K562 (cell line): Measurements from ENCODE around the gene MYADM. TPM values are rescaled to one million over a fixed set of nuclear protein-coding genes. Genes with fewer than 3 reads are reported as not detected.
A peak's percentile ranks its signal among the peaks of the same experiment; 100 is the strongest.

Source experiments
- ATAC-seq: fragments of 200-7000 bp; cut with Tn5 transposase; 3 replicates; pipeline ENCODE4 v1.9.1; 2020; ENCODE audit warnings: moderate library complexity
- BruUV-seq: library from RNA; stranded (reverse); fragments of 400-500 nt; replicated peaks from 2 replicates; lab custom pipeline; 2021; lab: Mats Ljungman, UMichigan
- CTCF ChIA-PET: fragments of 300-600 bp; formaldehyde crosslinking; extraction: SDS; loops from one replicate; lab custom pipeline; 2021; ENCODE audit warnings: low intra/inter-chr PET ratio; lab: Yijun Ruan, JAX
- POLR2A ChIA-PET: fragments of 300-600, 350-650 bp; sonication (Branson Sonifier 250); formaldehyde crosslinking; extraction: SDS; loops from one replicate; lab custom pipeline; 2021; ENCODE audit warnings: antibody characterized with exemption, inconsistent platforms; lab: Yijun Ruan, JAX
- DNase-seq, 4 experiments: peaks; one replicate each; pipeline versions ENCODE4 v3.0.0 to v3.0.0-alpha.2; 2011 to 2018; ENCODE audit warnings: low spot score in 3 of 4, mixed read lengths in 3 of 4; ENCODE audit errors: extremely low read depth in 1 of 4
- FAIRE-seq: peaks from 2 replicates; lab custom pipeline; 2011; peaks lifted over from hg19 to GRCh38; lab: Jason Lieb, UNC
- H2AFZ ChIP-seq: 2 replicates; pipeline ENCODE4 v1.6.0; 2011; ENCODE audit warnings: low read depth, low read length, control low read depth, inconsistent platforms
- H3K27ac ChIP-seq: fragments of 200-600 bp; 3 replicates; pipeline ENCODE4 v1.8.0; 2011; ENCODE audit warnings: low read depth, mild to moderate bottlenecking, control low read depth, inconsistent platforms, low read length, moderate library complexity, mixed read lengths; ENCODE audit errors: extremely low read depth
- H3K27me3 ChIP-seq, 2 experiments: fragments of 300-600 bp in 1 of 2; 2 replicates in 1 of 2; 3 replicates in 1 of 2; pipeline versions ENCODE4 v1.6.0 to v1.8.0; 2011; ENCODE audit warnings: inconsistent platforms in 2 of 2, low read length in 2 of 2, mild to moderate bottlenecking in 1 of 2, mixed read lengths in 1 of 2, moderate library complexity in 1 of 2; ENCODE audit not compliant: control insufficient read depth in 2 of 2, insufficient read depth in 2 of 2
- H3K36me3 ChIP-seq: fragments of 300-600 bp; 3 replicates; pipeline ENCODE4 v1.8.0; 2011; ENCODE audit warnings: mild to moderate bottlenecking, low read length, inconsistent platforms; ENCODE audit not compliant: control insufficient read depth, insufficient read depth
- H3K4me1 ChIP-seq, 2 experiments: fragments of 200-600 bp in 1 of 2; replicated peaks in 1 of 2; 2 replicates in 1 of 2; 3 replicates in 1 of 2; pipeline versions ENCODE4 v1.5.1 to v1.8.0; 2011; ENCODE audit warnings: inconsistent platforms in 2 of 2, low read length in 2 of 2, mild to moderate bottlenecking in 1 of 2, mixed read lengths in 1 of 2, moderate library complexity in 1 of 2; ENCODE audit not compliant: control insufficient read depth in 2 of 2, insufficient read depth in 2 of 2
- H3K4me2 ChIP-seq: 2 replicates; pipeline ENCODE4 v1.6.1; 2011; ENCODE audit warnings: low read length, control low read depth, inconsistent platforms, mixed read lengths; ENCODE audit not compliant: insufficient read depth
- H3K4me3 ChIP-seq: fragments of 200-600 bp; sonication (generic), shearing (Covaris generic); 2 replicates; pipeline ENCODE4 v1.5.1; 2016; ENCODE audit warnings: control low read depth, inconsistent platforms
- H3K79me2 ChIP-seq: fragments of 200-600 bp; 3 replicates; pipeline ENCODE4 v1.8.0; 2011; ENCODE audit warnings: low read length, inconsistent platforms; ENCODE audit not compliant: control insufficient read depth, insufficient read depth
- H3K9ac ChIP-seq, 2 experiments: 2 replicates each; pipeline versions ENCODE4 v1.6.0 to v1.6.1; 2011; ENCODE audit warnings: low read depth in 2 of 2, low read length in 2 of 2, control low read depth in 1 of 2, inconsistent platforms in 1 of 2, mild to moderate bottlenecking in 1 of 2, mixed read lengths in 1 of 2; ENCODE audit not compliant: insufficient read depth in 1 of 2
- H3K9me1 ChIP-seq: one replicate; pipeline ENCODE4 v1.6.0; 2011; ENCODE audit warnings: inconsistent platforms, mild to moderate bottlenecking, low read length, moderate library complexity; ENCODE audit not compliant: control insufficient read depth, insufficient read depth
- H3K9me3 ChIP-seq: replicated peaks from 2 replicates; pipeline ENCODE4 v1.5.1; 2011; ENCODE audit warnings: low read depth, low read length, inconsistent platforms; ENCODE audit not compliant: control insufficient read depth, insufficient read depth
- H4K20me1 ChIP-seq: replicated peaks from 2 replicates; pipeline ENCODE4 v1.6.1; 2011; ENCODE audit warnings: low read length, inconsistent platforms, mixed read lengths; ENCODE audit not compliant: control insufficient read depth, insufficient read depth
- CREM ChIP-seq: IDR thresholded peaks from 2 replicates; pipeline ENCODE4 v1.6.1; 2014; ENCODE audit warnings: antibody characterized with exemption, low read depth
- FOXK2 ChIP-seq, 2 experiments: fragments of 450-650 bp; IDR thresholded peaks in 1 of 2; conservative IDR thresholded peaks in 1 of 2; 2 replicates each; pipeline ENCODE4 v1.6.1; 2016; ENCODE audit warnings: low read depth in 2 of 2, mild to moderate bottlenecking in 1 of 2
- GTF2F1 ChIP-seq: IDR thresholded peaks from 2 replicates; pipeline ENCODE4 v1.6.1; 2011; ENCODE audit warnings: low read depth, low read length, improper control_type of control experiment
- IFI16 ChIP-seq: fragments of 250-450 bp; sonication (Bioruptor Pico); IDR thresholded peaks from 2 replicates; pipeline ENCODE4 v2.1.2; 2022; ENCODE audit warnings: mild to moderate bottlenecking, inconsistent platforms
- KDM5B ChIP-seq: fragments of 200-600 bp; sonication (generic); IDR thresholded peaks from 2 replicates; pipeline ENCODE4 v1.6.1; 2012; ENCODE audit warnings: low read depth, mild to moderate bottlenecking, moderate library complexity, low read length, control low read depth, inconsistent platforms; ENCODE audit not compliant: insufficient replicate concordance
- NCOA2 ChIP-seq, 2 experiments: fragments of 450-650 bp; IDR thresholded peaks; 2 replicates each; pipeline ENCODE4 v1.6.1; 2018; ENCODE audit warnings: mild to moderate bottlenecking in 2 of 2, moderate library complexity in 1 of 2; ENCODE audit not compliant: partially characterized antibody in 2 of 2
- POLR2A ChIP-seq: fragments of 450-650 bp; conservative IDR thresholded peaks from 2 replicates; pipeline ENCODE4 v1.6.1; 2016
- POLR2AphosphoS5 ChIP-seq: IDR thresholded peaks from 2 replicates; pipeline ENCODE4 v1.6.1; 2011; ENCODE audit warnings: mild to moderate bottlenecking, low read depth, low read length, moderate library complexity; ENCODE audit not compliant: control insufficient read depth, insufficient read depth
- POLR2B ChIP-seq: fragments of 450-650 bp; IDR thresholded peaks from 2 replicates; pipeline ENCODE4 v1.6.1; 2018; ENCODE audit warnings: low read depth; ENCODE audit not compliant: partially characterized antibody
- SPI1 ChIP-seq: IDR thresholded peaks from 2 replicates; pipeline ENCODE4 v1.6.1; 2011; ENCODE audit warnings: low read depth, low read length, control low read depth, borderline replicate concordance
- SUPT5H ChIP-seq: fragments of 450-650 bp; IDR thresholded peaks from 2 replicates; pipeline ENCODE4 v1.6.1; 2016
- ZNF766 ChIP-seq: fragments of 200-800 bp; sonication (Bioruptor generic); conservative IDR thresholded peaks from 2 replicates; pipeline ENCODE4 v1.6.1; 2016; ENCODE audit warnings: missing genetic modification characterization, missing compliant biosample characterization
- WGBS: fragments of 100-300 bp; shearing (Covaris generic); methylation state at CpG from one replicate; pipeline ENCODE4 v1.1.6; 2016; ENCODE audit warnings: low coverage, mixed read lengths; ENCODE audit not compliant: insufficient coverage; ENCODE audit errors: missing lambda C conversion rate; 5-methylcytosine and 5-hydroxymethylcytosine counted together
- in situ Hi-C: fragments of 300-500 bp; cut with MboI; formaldehyde crosslinking; loops from 4 replicates; pipeline ENCODE4 v1.15.0; 2018; ENCODE audit warnings: inconsistent platforms, mixed read lengths
- intact Hi-C: fragments of 100-400 bp; cut with micrococcal nuclease; formaldehyde crosslinking; loops from 2 replicates; pipeline ENCODE4 v1.14.2; 2022
- polyA plus RNA-seq, 8 experiments: library from polyadenylated mRNA; depleted of rRNA in 4 of 8; stranded (reverse) in 5 of 8; unstranded in 3 of 8; fragments of >200 nt; fragmentation: Nextera tagmentation in 2 of 8; fragmentation: Illumina TruSeq in 1 of 8; extraction: Ambion mirVana in 2 of 8; extraction: Trizol in 1 of 8; gene quantifications; 2 replicates each; pipeline versions ENCODE4 v1.2.1 to v1.2.3, GENCODE V29; 2011 to 2014; ENCODE audit warnings: inconsistent platforms in 1 of 8, missing spikeins in 1 of 8
- total RNA-seq, 7 experiments: library from RNA; depleted of rRNA in 6 of 7; stranded (reverse); fragments of >200 nt in 6 of 7; fragmentation: Illumina TruSeq in 2 of 7; extraction: Trizol in 2 of 7; gene quantifications; 2 replicates each; pipeline versions ENCODE4 v1.2.1 to v1.2.3, GENCODE V29; 2011 to 2021; ENCODE audit warnings: low replicate concordance in 1 of 7
- TF ChIP-seq, protein P1 (sequence below): fragments of 450-650 bp; IDR thresholded peaks from 2 replicates; pipeline ENCODE4 v1.7.1; 2018; ENCODE audit warnings: mild to moderate bottlenecking, low read depth; ENCODE audit not compliant: partially characterized antibody

The MYADM gene
- total and polyA plus RNA-seq, 9 of the 15 experiments (the other 6 are each of a cell fraction or from before 2014, with no cell fraction given), result 4.5 to 70.3 (median 14.4) TPM

DNA sequence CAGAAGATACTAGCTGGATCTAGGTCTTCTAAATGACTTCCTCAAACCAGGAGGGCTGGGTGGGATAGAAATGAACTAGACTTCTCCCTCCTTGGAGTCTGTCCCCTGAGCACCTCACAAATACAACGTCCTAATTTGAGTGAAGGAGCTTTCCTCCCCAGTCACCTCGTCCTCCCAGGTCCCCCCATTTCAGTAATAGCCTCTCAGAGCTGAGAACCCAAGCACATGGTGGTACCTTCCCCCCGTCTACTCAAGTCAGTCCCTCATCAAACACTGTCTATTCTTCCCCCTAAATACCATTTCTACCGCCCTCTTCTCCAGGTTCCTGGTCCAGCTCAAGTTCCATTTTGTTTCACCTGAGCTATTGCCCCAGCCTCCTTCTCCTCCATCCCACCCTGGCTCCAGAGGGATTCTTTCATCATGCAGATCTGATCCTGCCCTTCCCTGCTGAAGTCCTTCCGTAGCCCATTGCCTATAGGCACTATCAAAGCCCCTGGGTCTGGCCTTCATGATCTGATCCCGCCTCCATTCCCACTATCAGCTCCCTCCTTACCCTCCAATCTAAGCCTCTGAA is 9.1 kb downstream of the MYADM start:
- peaks cover 0 to 39% of the 10 kb centered on the region in 2 experiments; a peak in 3 of 5 replicates for H3K4me1 ChIP-seq
- in situ Hi-C loops (no loop called here), intact Hi-C loops (no loop called here)

More for the DNA sequence above, 9.1 kb downstream of the MYADM start:
- Histone ChIP-seq H3K36me3 (peaks cover 34% of the 10 kb centered on the region; the same call in 2 of the 3 replicates), H3K9ac (no peak overlapping the region), H4K20me1 (0 out of 2 replicates have a peak, but pooled peaks cover 5% of the 10 kb centered on the region), H3K9me3 (no peaks in the 10 kb centered on the region), H3K9me1 (no peaks in the 10 kb centered on the region), H3K79me2 (peaks cover 19% of the 10 kb centered on the region), H3K27ac (no peak overlapping the region), H2AFZ (no peak overlapping the region), H3K4me3 (no peak overlapping the region), H3K4me2 (no peak overlapping the region), H3K27me3 (no peaks in the 10 kb centered on the region)
- TF ChIP-seq, protein P1, sequence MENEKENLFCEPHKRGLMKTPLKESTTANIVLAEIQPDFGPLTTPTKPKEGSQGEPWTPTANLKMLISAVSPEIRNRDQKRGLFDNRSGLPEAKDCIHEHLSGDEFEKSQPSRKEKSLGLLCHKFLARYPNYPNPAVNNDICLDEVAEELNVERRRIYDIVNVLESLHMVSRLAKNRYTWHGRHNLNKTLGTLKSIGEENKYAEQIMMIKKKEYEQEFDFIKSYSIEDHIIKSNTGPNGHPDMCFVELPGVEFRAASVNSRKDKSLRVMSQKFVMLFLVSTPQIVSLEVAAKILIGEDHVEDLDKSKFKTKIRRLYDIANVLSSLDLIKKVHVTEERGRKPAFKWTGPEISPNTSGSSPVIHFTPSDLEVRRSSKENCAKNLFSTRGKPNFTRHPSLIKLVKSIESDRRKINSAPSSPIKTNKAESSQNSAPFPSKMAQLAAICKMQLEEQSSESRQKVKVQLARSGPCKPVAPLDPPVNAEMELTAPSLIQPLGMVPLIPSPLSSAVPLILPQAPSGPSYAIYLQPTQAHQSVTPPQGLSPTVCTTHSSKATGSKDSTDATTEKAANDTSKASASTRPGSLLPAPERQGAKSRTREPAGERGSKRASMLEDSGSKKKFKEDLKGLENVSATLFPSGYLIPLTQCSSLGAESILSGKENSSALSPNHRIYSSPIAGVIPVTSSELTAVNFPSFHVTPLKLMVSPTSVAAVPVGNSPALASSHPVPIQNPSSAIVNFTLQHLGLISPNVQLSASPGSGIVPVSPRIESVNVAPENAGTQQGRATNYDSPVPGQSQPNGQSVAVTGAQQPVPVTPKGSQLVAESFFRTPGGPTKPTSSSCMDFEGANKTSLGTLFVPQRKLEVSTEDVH, result peak; percentile 30
- TF ChIP-seq CREM (no peak), POLR2B (peak; percentile 66), POLR2A (peak; percentile 66), IFI16 (CRISPR knock-in tag) (no peak), ZNF766 (CRISPR knock-in tag) (0 out of 2 replicates have a peak, but pooled peaks have one; percentile 26), FOXK2 (conservative IDR thresholded peaks at IDR 0.05 in 1 of 2, IDR thresholded peaks at IDR 0.05 in 1 of 2; ENCODE audit: low read depth in 2 of 2) (no peak), POLR2AphosphoS5 (peak; percentile 43; the same call in 1 of the 2 replicates), GTF2F1 (no peak), SUPT5H (peak; percentile 62; the same call in 1 of the 2 replicates), SPI1 (peak; percentile 24; the same call in 1 of the 2 replicates), KDM5B (no peak), NCOA2 (IDR thresholded peaks at IDR 0.05; ENCODE audit: partially characterized antibody in 2 of 2) (no peak)
- ChIA-PET POLR2A (interaction anchor here (0.5 to 4.3 kb wide), 5 partner anchors 9 to 279 kb away, joined by 3 to 27 read pairs (median 4); partner anchors contain the start of gene MYADM), CTCF (no interaction called here)
- WGBS, result 48% methylated on average over 4 of the region's 6 CpGs
- FAIRE-seq (no peak), ATAC-seq (no peak), DNase-seq (no peak)
- BruUV-seq, result no TSS peak
